A549 (cell line): ENCODE measurements around the gene B4GALT2. TPM values are rescaled to one million over a fixed set of nuclear protein-coding genes. Genes with fewer than 3 reads are reported as not detected.

Experiments used
- ATAC-seq, 2 experiments: fragments of 200-7000 bp in 1 of 2; fragments of >200 bp in 1 of 2; cut with Nextera tagmentation in 1 of 2; cut with Tn5 transposase in 1 of 2; 3 replicates each; pipeline versions ENCODE4 v1.8.0 to v1.9.1; 2018 to 2020; ENCODE audit warnings: mild to moderate bottlenecking in 1 of 2, moderate library complexity in 1 of 2
- CTCF ChIA-PET: fragments of 300-600 bp; sonication (Branson Sonifier 250); formaldehyde crosslinking; extraction: SDS; loops from one replicate; lab custom pipeline; 2021; ENCODE audit warnings: antibody characterized with exemption, inconsistent platforms; lab: Yijun Ruan, JAX
- POLR2A ChIA-PET: fragments of 350-600 bp; formaldehyde crosslinking; extraction: SDS; loops from one replicate; lab custom pipeline; 2021; ENCODE audit warnings: antibody characterized with exemption, inconsistent platforms; lab: Yijun Ruan, JAX
- DNase-seq, 2 experiments: peaks; one replicate each; pipeline versions ENCODE4 v3.0.0 to v3.0.0-alpha.2; 2011 to 2016; ENCODE audit warnings: low read depth in 1 of 2, low spot score in 1 of 2
- FAIRE-seq: peaks from 2 replicates; lab custom pipeline; 2011; peaks lifted over from hg19 to GRCh38; lab: Jason Lieb, UNC
- H3K27ac ChIP-seq, 2 experiments: fragments of >200 bp; sonication (Bioruptor Twin); formaldehyde crosslinking; 3 replicates each; pipeline ENCODE4 v1.5.1; 2016 to 2017
- H3K4me1 ChIP-seq: fragments of >200 bp; sonication (Bioruptor Twin); formaldehyde crosslinking; 3 replicates; pipeline ENCODE4 v1.6.1; 2016
- H3K4me2 ChIP-seq: fragments of >200 bp; sonication (Bioruptor Twin); formaldehyde crosslinking; 3 replicates; pipeline ENCODE4 v1.6.1; 2016
- H3K4me3 ChIP-seq: fragments of >200 bp; sonication (Bioruptor Twin); formaldehyde crosslinking; 3 replicates; pipeline ENCODE4 v1.5.1; 2016
- H3K9me3 ChIP-seq: fragments of >200 bp; sonication (Bioruptor Twin); formaldehyde crosslinking; 3 replicates; pipeline ENCODE4 v1.6.1; 2016
- BHLHE40 ChIP-seq: IDR thresholded peaks from 2 replicates; pipeline ENCODE4 v1.6.1; 2012; ENCODE audit warnings: low read depth, low read length, inconsistent platforms
- CBX8 ChIP-seq: fragments of 200-600 bp; sonication (generic); IDR thresholded peaks from 2 replicates; pipeline ENCODE4 v1.6.1; 2016
- CHD4 ChIP-seq: fragments of 200-600 bp; sonication (generic); IDR thresholded peaks from 2 replicates; pipeline ENCODE4 v1.6.1; 2016; ENCODE audit warnings: antibody characterized with exemption, mild to moderate bottlenecking, borderline replicate concordance
- EHF ChIP-seq: fragments of 250-450 bp; sonication (Bioruptor Pico); IDR thresholded peaks from 2 replicates; pipeline ENCODE4 v1.5.0; 2020; ENCODE audit warnings: mild to moderate bottlenecking
- EHMT2 ChIP-seq: fragments of 200-600 bp; sonication (generic); IDR thresholded peaks from 2 replicates; pipeline ENCODE4 v1.6.1; 2016; ENCODE audit warnings: antibody characterized with exemption, low read depth, mild to moderate bottlenecking, moderate library complexity
- ESRRA ChIP-seq: fragments of 150-350 bp; IDR thresholded peaks from 2 replicates; pipeline ENCODE4 v1.6.1; 2014; ENCODE audit warnings: mild to moderate bottlenecking, low read length, borderline replicate concordance
- FOSB ChIP-seq: fragments of 250-450 bp; sonication (Bioruptor Pico); IDR thresholded peaks from 2 replicates; pipeline ENCODE4 v1.5.0; 2020; ENCODE audit warnings: mild to moderate bottlenecking, moderate library complexity
- HEYL ChIP-seq: fragments of 250-450 bp; sonication (Bioruptor Pico); IDR thresholded peaks from 2 replicates; pipeline ENCODE4 v1.8.0; 2021; ENCODE audit warnings: mild to moderate bottlenecking, moderate library complexity
- HMGXB4 ChIP-seq: fragments of 250-450 bp; sonication (Bioruptor Pico); IDR thresholded peaks from 2 replicates; pipeline ENCODE4 v1.5.0; 2021; ENCODE audit warnings: mild to moderate bottlenecking, moderate library complexity, borderline replicate concordance
- HOXB5 ChIP-seq: fragments of 250-450 bp; sonication (Bioruptor Pico); IDR thresholded peaks from 2 replicates; pipeline ENCODE4 v1.5.0; 2020; ENCODE audit warnings: mild to moderate bottlenecking, moderate library complexity
- KDM1A ChIP-seq: fragments of 200-600 bp; sonication (generic); IDR thresholded peaks from 2 replicates; pipeline ENCODE4 v1.6.1; 2016; ENCODE audit warnings: low read depth, mild to moderate bottlenecking
- KDM5A ChIP-seq: fragments of 200-600 bp; sonication (generic); IDR thresholded peaks from 2 replicates; pipeline ENCODE4 v1.6.1; 2016; ENCODE audit warnings: antibody characterized with exemption, mild to moderate bottlenecking
- MAX ChIP-seq: IDR thresholded peaks from 2 replicates; pipeline ENCODE4 v1.6.1; 2012
- MYC ChIP-seq: IDR thresholded peaks from 2 replicates; pipeline ENCODE4 v1.6.1; 2012; ENCODE audit warnings: mild to moderate bottlenecking, inconsistent platforms, low read length, improper control_type of control experiment, borderline replicate concordance
- NPAS2 ChIP-seq: fragments of 250-450 bp; sonication (Bioruptor Pico); IDR thresholded peaks from 2 replicates; pipeline ENCODE4 v1.8.0; 2022; ENCODE audit warnings: mild to moderate bottlenecking, moderate library complexity, borderline replicate concordance
- PHF8 ChIP-seq: fragments of 200-600 bp; sonication (generic); IDR thresholded peaks from 2 replicates; pipeline ENCODE4 v1.6.1; 2016; ENCODE audit warnings: low read depth, mild to moderate bottlenecking, antibody characterized with exemption, moderate library complexity, borderline replicate concordance
- POLR2AphosphoS2 ChIP-seq: conservative IDR thresholded peaks from 2 replicates; pipeline ENCODE4 v1.6.1; 2012; ENCODE audit warnings: low read length, improper control_type of control experiment, inconsistent platforms
- RAD21 ChIP-seq, 2 experiments: fragments of >200 bp in 1 of 2; sonication (Bioruptor Twin) in 1 of 2; formaldehyde crosslinking in 1 of 2; IDR thresholded peaks in 1 of 2; conservative IDR thresholded peaks in 1 of 2; 2 replicates in 1 of 2; 3 replicates in 1 of 2; pipeline ENCODE4 v1.6.1; 2012 to 2018; ENCODE audit warnings: inconsistent platforms in 1 of 2
- RFX5 ChIP-seq: fragments of 450-650 bp; IDR thresholded peaks from 2 replicates; pipeline ENCODE4 v1.7.1; 2014; ENCODE audit warnings: antibody characterized with exemption, mild to moderate bottlenecking, moderate library complexity
- SREBF2 ChIP-seq: fragments of 450-650 bp; IDR thresholded peaks from 2 replicates; pipeline ENCODE4 v1.6.1; 2014; ENCODE audit warnings: mild to moderate bottlenecking, moderate library complexity
- TP53 ChIP-seq: fragments of 250-450 bp; sonication (Bioruptor Pico); IDR thresholded peaks from 2 replicates; pipeline ENCODE4 v1.5.0; 2021; ENCODE audit warnings: mild to moderate bottlenecking, moderate library complexity
- ZC3H11A ChIP-seq: fragments of 450-650 bp; IDR thresholded peaks from 2 replicates; pipeline ENCODE4 v1.6.1; 2014; ENCODE audit warnings: antibody characterized with exemption, mild to moderate bottlenecking
- WGBS: methylation state at CpG from one replicate; pipeline ENCODE4 v1.1.6; 2017; ENCODE audit errors: missing lambda C conversion rate; 5-methylcytosine and 5-hydroxymethylcytosine counted together
- polyA plus RNA-seq, 4 experiments: library from polyadenylated mRNA; depleted of rRNA in 3 of 4; stranded (reverse); fragments of >200 nt; fragmentation: RNase III in 1 of 4; extraction: RNeasy Plus Mini Kit Qiagen cat#74134 plus additional on column Dnase treatment in 1 of 4; gene quantifications; 2 replicates in 3 of 4; 3 replicates in 1 of 4; pipeline ENCODE4 v1.2.3, GENCODE V29; 2011 to 2017

B4GALT2 gene
- polyA plus RNA-seq, 2 of the 4 experiments (the other 2 are of a cell fraction) = 19.0 to 35.8 TPM

GRCh38 chr1:43947061-43947873 is 31.7 kb upstream of the B4GALT2 start:
- no peaks in the 10 kb centered on the region for H3K9me3 ChIP-seq
- no peak for DNase-seq
- H3K4me3 ChIP-seq = peak overlapping the region; percentile 68
- H3K4me1 ChIP-seq = peaks cover 13% of the 10 kb centered on the region; the same call in 1 of the 3 replicates
- POLR2A ChIA-PET = no interaction called here
- FAIRE-seq = no peak
- peak in 1 of 2 experiments; percentile 51; a peak in 2 of 6 replicates for ATAC-seq
- 0% methylated on average over 3 of the region's 27 CpGs for WGBS
- peak overlapping the region; percentile 87 for H3K4me2 ChIP-seq
- CTCF ChIA-PET = interaction anchor here (0.6 to 7.4 kb wide), 6 partner anchors 12 to 275 kb away, joined by 3 to 69 read pairs (median 3); partner anchors contain the start of gene DPH2
- TF ChIP-seq ESRRA = no peak
- TF ChIP-seq POLR2AphosphoS2 = no peak
- TF ChIP-seq ZC3H11A = no peak
- TF ChIP-seq TP53 (CRISPR knock-in tag) = no peak
- peak overlapping the region; percentile 94 to 97 for H3K27ac ChIP-seq

- Histone ChIP-seq H3K9me3 (no peaks in the 10 kb centered on the region), H3K27ac (peak overlapping the region; percentile 94 to 97; a peak in 5 of 6 replicates), H3K4me3 (peak overlapping the region; percentile 68), H3K4me2 (peak overlapping the region; percentile 87), H3K4me1 (peaks cover 13% of the 10 kb centered on the region; the same call in 1 of the 3 replicates)
- TF ChIP-seq RFX5 (no peak), MAX (no peak), BHLHE40 (no peak), ESRRA (no peak), EHMT2 (no peak), MYC (no peak), KDM1A (no peak), HOXB5 (CRISPR knock-in tag) (no peak), EHF (CRISPR knock-in tag) (no peak), RAD21 (conservative IDR thresholded peaks at IDR 0.05 in 1 of 2, IDR thresholded peaks at IDR 0.05 in 1 of 2) (no peak), PHF8 (no peak), HMGXB4 (CRISPR knock-in tag) (no peak), NPAS2 (CRISPR knock-in tag) (no peak), CHD4 (no peak), CBX8 (no peak), HEYL (CRISPR knock-in tag) (no peak), KDM5A (no peak), SREBF2 (no peak), FOSB (CRISPR knock-in tag) (no peak)
- FAIRE-seq = no peak
- ChIA-PET CTCF (interaction anchor here (0.6 to 7.4 kb wide), 4 partner anchors 13 to 184 kb away, joined by 3 to 69 read pairs (median 16); no protein-coding TSS in a partner anchor), POLR2A (no interaction called here)
- no peak for ATAC-seq
- 63% methylated on average over 2 of the region's 3 CpGs for WGBS
- no peak for DNase-seq
Observed at GRCh38 chr1:43947874-43948437, 31.1 kb upstream of the B4GALT2 start.
